KOPT-K1 (cell line): ENCODE results near the gene OR13C5.

Source experiments
- H3K27ac ChIP-seq: fragments of 200-600 bp; sonication (generic); 2 replicates; pipeline ENCODE4 v1.5.1; 2016; ENCODE audit warnings: antibody characterized with exemption, mild to moderate bottlenecking, low read depth, low read length; ENCODE audit not compliant: poor library complexity, severe bottlenecking
- H3K36me3 ChIP-seq: fragments of 200-600 bp; sonication (generic); 2 replicates; pipeline ENCODE4 v1.5.1; 2017; ENCODE audit warnings: antibody characterized with exemption, mild to moderate bottlenecking, low read length, moderate library complexity; ENCODE audit not compliant: insufficient read depth
- H3K9me3 ChIP-seq: fragments of 200-600 bp; sonication (generic); 2 replicates; pipeline ENCODE4 v1.5.1; 2017; ENCODE audit warnings: antibody characterized with exemption, low read length, mild to moderate bottlenecking; ENCODE audit not compliant: insufficient read depth, poor library complexity, severe bottlenecking

Gene OR13C5

GRCh38 chr9:104577263-104577662 lies 21.9 kb downstream of the OR13C5 start:
- Histone ChIP-seq H3K27ac (no peak overlapping the region), H3K36me3 (no peaks in the 10 kb centered on the region), H3K9me3 (no peaks in the 10 kb centered on the region)

GRCh38 chr9:104575456-104575855 lies 23.8 kb downstream of the OR13C5 start:
- Histone ChIP-seq H3K27ac (no peak overlapping the region), H3K9me3 (no peaks in the 10 kb centered on the region), H3K36me3 (no peaks in the 10 kb centered on the region)

GRCh38 chr9:104572612-104573011 lies 26.6 kb downstream of the OR13C5 start:
- H3K36me3 ChIP-seq = no peaks in the 10 kb centered on the region
- no peaks in the 10 kb centered on the region for H3K9me3 ChIP-seq

GRCh38 chr9:104568868-104569267 lies 30.3 kb downstream of the OR13C5 start, which contains the start of gene OR13C8:
TSS of gene OR13C8 (plus strand) at chr9:104569168. CDS start at chr9:104569168, 0 bp downstream.
- Histone ChIP-seq H3K27ac (no peak within 1 kb of the TSS), H3K9me3 (no peaks in the 10 kb centered on the region), H3K36me3 (no peaks in the 10 kb centered on the region)

More at GRCh38 chr9:104572612-104573011, 26.6 kb downstream of the OR13C5 start:
- H3K27ac ChIP-seq = no peak overlapping the region

- no peak overlapping the region for H3K27ac ChIP-seq
- no peaks in the 10 kb centered on the region for H3K9me3 ChIP-seq
- no peaks in the 10 kb centered on the region for H3K36me3 ChIP-seq
Observed at GRCh38 chr9:104564358-104564757, 34.9 kb downstream of the OR13C5 start.

- no peaks in the 10 kb centered on the region for H3K36me3 ChIP-seq
- no peak overlapping the region for H3K27ac ChIP-seq
- no peaks in the 10 kb centered on the region for H3K9me3 ChIP-seq
Observed at GRCh38 chr9:104556830-104557634, 42.2 kb downstream of the OR13C5 start.

GRCh38 chr9:104555521-104555920 lies 43.7 kb downstream of the OR13C5 start:
- H3K36me3 ChIP-seq = no peaks in the 10 kb centered on the region
- H3K27ac ChIP-seq = no peak overlapping the region
- no peaks in the 10 kb centered on the region for H3K9me3 ChIP-seq

- Histone ChIP-seq H3K27ac (no peak overlapping the region), H3K36me3 (no peaks in the 10 kb centered on the region), H3K9me3 (no peaks in the 10 kb centered on the region)
Observed at GRCh38 chr9:104553261-104553660, 46.0 kb downstream of the OR13C5 start.
